Stimulated activated CD4-positive, alpha-beta T cell treated with anti-CD3 and anti-CD28 coated beads, Interleukin-12 subunit alpha, Interleukin-12 subunit beta, amount 100 ng/mL, for 24 hours (primary cell): Measurements from ENCODE around the gene RXFP1.
"Not testable (repeated sequence)": the region's sequence is repeated elsewhere in the genome, so short reads cannot be mapped to it uniquely, and the experiment has no call there.

Experiments used
- DNase-seq, 2 experiments: peaks; one replicate each; pipeline ENCODE4 v3.0.0-alpha.2; 2020; ENCODE audit warnings: low read depth in 2 of 2

RXFP1 gene

GRCh38 chr4:158613046-158613445 is 91.4 kb downstream of the RXFP1 start:
- DNase-seq, result no peak

GRCh38 chr4:158617956-158618355 is 96.3 kb downstream of the RXFP1 start:
- no peak for DNase-seq

GRCh38 chr4:158621729-158622128 is 100.0 kb downstream of the RXFP1 start:
- DNase-seq, result no peak

GRCh38 chr4:158622251-158622650 is 100.6 kb downstream of the RXFP1 start:
- DNase-seq, result no peak

GRCh38 chr4:158624889-158625478 is 103.3 kb downstream of the RXFP1 start:
- no peak for DNase-seq

- no peak for DNase-seq
Measured at GRCh38 chr4:158625544-158625943, 103.9 kb downstream of the RXFP1 start.

- DNase-seq, result no peak
Measured at GRCh38 chr4:158630893-158631292, 109.2 kb downstream of the RXFP1 start.

- DNase-seq, result no peak
Measured at GRCh38 chr4:158636619-158637018, 114.9 kb downstream of the RXFP1 start.

- DNase-seq, result no peak
Measured at GRCh38 chr4:158644356-158644755, 122.7 kb downstream of the RXFP1 start.

GRCh38 chr4:158644760-158645159 is 123.1 kb downstream of the RXFP1 start:
- no peak for DNase-seq

GRCh38 chr4:158649111-158649680 is 127.5 kb downstream of the RXFP1 start:
- DNase-seq, result no peak

- no peak for DNase-seq
Measured at GRCh38 chr4:158652920-158653319, 131.2 kb downstream of the RXFP1 start.

- DNase-seq, result no peak
Measured at GRCh38 chr4:158656439-158656838, 134.8 kb downstream of the RXFP1 start.

- no peak for DNase-seq
Measured at GRCh38 chr4:158657291-158657690, 135.6 kb downstream of the RXFP1 start.

- not testable (repeated sequence) for DNase-seq
Measured at GRCh38 chr4:158663255-158663654, 141.6 kb downstream of the RXFP1 start.

GRCh38 chr4:158663707-158664625 is 142.3 kb downstream of the RXFP1 start:
- not testable (repeated sequence) for DNase-seq

GRCh38 chr4:158664806-158665205 is 143.1 kb downstream of the RXFP1 start:
- no peak for DNase-seq

GRCh38 chr4:158666892-158667291 is 145.2 kb downstream of the RXFP1 start:
- no peak for DNase-seq

- DNase-seq, result no peak
Measured at GRCh38 chr4:158667651-158668198, 146.0 kb downstream of the RXFP1 start.

- DNase-seq, result no peak
Measured at GRCh38 chr4:158669310-158669709, 147.6 kb downstream of the RXFP1 start.

GRCh38 chr4:158670975-158671664 is 149.4 kb downstream of the RXFP1 start:
- peak; percentile 34 to 49 for DNase-seq

GRCh38 chr4:158671665-158671914 is 149.9 kb downstream of the RXFP1 start, which contains the start of gene C4orf46:
TSS of gene C4orf46 (minus strand) at chr4:158671887. CDS start at chr4:158671801, 86 bp downstream.
- no peak for DNase-seq
